HCT116 (cell line): ENCODE results near the gene CASZ1. TPM values are rescaled to one million over a fixed set of nuclear protein-coding genes. Genes with fewer than 3 reads are reported as not detected.

ENCODE experiments used
- ATAC-seq: fragments of 200-7000 bp; cut with Tn5 transposase; 2 replicates; pipeline ENCODE4 v1.9.1; 2020; ENCODE audit warnings: mild to moderate bottlenecking, moderate library complexity
- BruUV-seq: library from RNA; stranded (reverse); fragments of 400-500 nt; replicated peaks from 2 replicates; lab custom pipeline; 2021; lab: Mats Ljungman, UMichigan
- CTCF ChIA-PET: fragments of 300-600 bp; sonication (Branson Sonifier 250); formaldehyde crosslinking; loops from one replicate; lab custom pipeline; 2021; ENCODE audit warnings: antibody characterized with exemption; lab: Charles Lee
- POLR2A ChIA-PET: fragments of 300-600, 350-600 bp; sonication (Branson Sonifier 250); formaldehyde crosslinking; loops from one replicate; lab custom pipeline; 2021; ENCODE audit warnings: antibody characterized with exemption; lab: Charles Lee
- RAD21 ChIA-PET, 2 experiments: fragments of 300-600 bp; sonication (Branson Sonifier 250); formaldehyde crosslinking; loops; one replicate each; lab custom pipeline; 2023; ENCODE audit warnings: low total read pairs in 2 of 2; ENCODE audit not compliant: uncharacterized antibody in 2 of 2, unreplicated experiment in 2 of 2, low non-redundant PET in 1 of 2; lab: Charles Lee
- DNase-seq: peaks from one replicate; pipeline ENCODE4 v3.0.0-alpha.2; 2010; ENCODE audit warnings: low read depth, low spot score
- H2AFZ ChIP-seq: fragments of 200-600 bp; shearing (Covaris generic), sonication (generic); 2 replicates; pipeline ENCODE4 v1.6.1; 2017; ENCODE audit warnings: low read depth, mixed run types, mixed read lengths, antibody characterized with exemption, low read length; ENCODE audit not compliant: poor library complexity, severe bottlenecking
- H3K27ac ChIP-seq: 2 replicates; pipeline ENCODE4 v1.5.1; 2012; ENCODE audit warnings: low read depth, low read length
- H3K27me3 ChIP-seq: fragments of 200-600 bp; sonication (generic); 2 replicates; pipeline ENCODE4 v1.6.1; 2016; ENCODE audit warnings: mixed run types, low read length, mixed read lengths; ENCODE audit not compliant: insufficient read depth
- H3K36me3 ChIP-seq, 2 experiments: fragments of 200-500 bp in 1 of 2; fragments of 200-600 bp in 1 of 2; sonication (Bioruptor generic) in 1 of 2; sonication (generic) in 1 of 2; 2 replicates each; pipeline versions ENCODE4 v1.5.1 to v1.6.1; 2014 to 2016; ENCODE audit warnings: low read length in 2 of 2, inconsistent platforms in 1 of 2, mixed read lengths in 1 of 2, mixed run types in 1 of 2; ENCODE audit not compliant: insufficient read depth in 2 of 2, control insufficient read depth in 1 of 2
- H3K4me1 ChIP-seq, 2 experiments: fragments of 200-600 bp in 1 of 2; sonication (generic) in 1 of 2; 2 replicates each; pipeline versions ENCODE4 v1.5.1 to v1.6.1; 2012 to 2017; ENCODE audit warnings: low read length in 2 of 2, inconsistent platforms in 1 of 2, mild to moderate bottlenecking in 1 of 2, mixed read lengths in 1 of 2, mixed run types in 1 of 2, moderate library complexity in 1 of 2; ENCODE audit not compliant: insufficient read depth in 2 of 2, control insufficient read depth in 1 of 2
- H3K4me2 ChIP-seq: fragments of 200-600 bp; sonication (generic); 2 replicates; pipeline ENCODE4 v1.6.1; 2017; ENCODE audit warnings: mixed run types, low read length, mixed read lengths
- H3K4me3 ChIP-seq, 2 experiments: fragments of 200-600 bp in 1 of 2; sonication (generic) in 1 of 2; replicated peaks in 1 of 2; 2 replicates each; pipeline ENCODE4 v1.5.1; 2011 to 2016; ENCODE audit warnings: low read length in 2 of 2, control low read depth in 1 of 2, low read depth in 1 of 2, mild to moderate bottlenecking in 1 of 2, mixed read lengths in 1 of 2, mixed run types in 1 of 2
- H3K79me2 ChIP-seq: fragments of 200-600 bp; sonication (generic); 2 replicates; pipeline ENCODE4 v1.6.1; 2017; ENCODE audit warnings: mild to moderate bottlenecking, mixed run types, low read length, moderate library complexity, mixed read lengths; ENCODE audit not compliant: insufficient read depth
- H3K9ac ChIP-seq: fragments of 200-600 bp; sonication (generic); 2 replicates; pipeline ENCODE4 v1.6.1; 2016; ENCODE audit warnings: low read length, mixed read lengths
- H3K9me2 ChIP-seq: fragments of 200-600 bp; sonication (generic), shearing (Covaris generic); 2 replicates; pipeline ENCODE4 v1.6.1; 2017; ENCODE audit warnings: mixed run types, mild to moderate bottlenecking, moderate library complexity; ENCODE audit not compliant: insufficient read depth
- H3K9me3 ChIP-seq, 2 experiments: fragments of 200-500 bp in 1 of 2; fragments of 200-600 bp in 1 of 2; sonication (Bioruptor generic) in 1 of 2; sonication (generic) in 1 of 2; 2 replicates each; pipeline ENCODE4 v1.6.1; 2014 to 2017; ENCODE audit warnings: low read length in 2 of 2, mixed read lengths in 2 of 2, inconsistent platforms in 1 of 2, low read depth in 1 of 2, mild to moderate bottlenecking in 1 of 2, mixed run types in 1 of 2, moderate library complexity in 1 of 2; ENCODE audit not compliant: control insufficient read depth in 1 of 2, insufficient read depth in 1 of 2
- H4K20me1 ChIP-seq: fragments of 200-600 bp; sonication (generic), shearing (Covaris generic); 2 replicates; pipeline ENCODE4 v1.6.1; 2017; ENCODE audit warnings: mixed run types, mild to moderate bottlenecking, moderate library complexity; ENCODE audit not compliant: insufficient read depth
- ATF3 ChIP-seq: IDR thresholded peaks from 2 replicates; pipeline ENCODE4 v1.6.1; 2012
- CBX3 ChIP-seq: IDR thresholded peaks from 2 replicates; pipeline ENCODE4 v1.6.1; 2012; ENCODE audit warnings: low read depth
- CEBPB ChIP-seq: IDR thresholded peaks from 2 replicates; pipeline ENCODE4 v1.6.1; 2012; ENCODE audit warnings: low read depth
- CTCF ChIP-seq, 3 experiments: fragments of 200-600 bp in 1 of 3; sonication (generic) in 1 of 3; IDR thresholded peaks in 2 of 3; conservative IDR thresholded peaks in 1 of 3; 2 replicates each; pipeline ENCODE4 v1.5.1; 2012 to 2017; ENCODE audit warnings: low read depth in 2 of 3, low read length in 2 of 3, antibody characterized with exemption in 1 of 3, borderline replicate concordance in 1 of 3, control low read depth in 1 of 3, mild to moderate bottlenecking in 1 of 3, mixed read lengths in 1 of 3, mixed run types in 1 of 3, moderate library complexity in 1 of 3; ENCODE audit not compliant: insufficient read depth in 1 of 3
- EGR1 ChIP-seq: IDR thresholded peaks from 2 replicates; pipeline ENCODE4 v1.6.1; 2012; ENCODE audit warnings: low read depth
- ELF1 ChIP-seq: IDR thresholded peaks from 2 replicates; pipeline ENCODE4 v1.6.1; 2012; ENCODE audit warnings: low read depth, borderline replicate concordance
- EZH2 ChIP-seq: fragments of 200-600 bp; sonication (generic); IDR thresholded peaks from 2 replicates; pipeline ENCODE4 v1.6.1; 2017; ENCODE audit warnings: antibody characterized with exemption, mixed run types
- EZH2phosphoT487 ChIP-seq: fragments of 200-600 bp; IDR thresholded peaks from 2 replicates; pipeline ENCODE4 v1.6.1; 2018; ENCODE audit warnings: antibody characterized with exemption, borderline replicate concordance
- FOSL1 ChIP-seq: IDR thresholded peaks from 2 replicates; pipeline ENCODE4 v1.6.1; 2012; ENCODE audit warnings: low read depth
- JUND ChIP-seq: IDR thresholded peaks from 2 replicates; pipeline ENCODE4 v1.6.1; 2012
- MAX ChIP-seq: IDR thresholded peaks from 2 replicates; pipeline ENCODE4 v1.6.1; 2012
- POLR2A ChIP-seq: IDR thresholded peaks from 2 replicates; pipeline ENCODE4 v1.7.0; 2011; ENCODE audit warnings: borderline replicate concordance; ENCODE audit not compliant: insufficient read depth, insufficient read length; ENCODE audit errors: extremely low read depth
- POLR2AphosphoS5 ChIP-seq: IDR thresholded peaks from 2 replicates; pipeline ENCODE4 v1.6.1; 2011; ENCODE audit warnings: mild to moderate bottlenecking, low read depth, low read length, moderate library complexity
- REST ChIP-seq: IDR thresholded peaks from 2 replicates; pipeline ENCODE4 v1.6.1; 2012; ENCODE audit warnings: low read depth
- SIN3A ChIP-seq: IDR thresholded peaks from 2 replicates; pipeline ENCODE4 v1.6.1; 2012; ENCODE audit warnings: low read depth
- SRF ChIP-seq: IDR thresholded peaks from 2 replicates; pipeline ENCODE4 v1.6.1; 2012; ENCODE audit warnings: low read depth
- TCF7L2 ChIP-seq: IDR thresholded peaks from 2 replicates; pipeline ENCODE4 v1.7.0; 2011; ENCODE audit warnings: borderline replicate concordance, inconsistent platforms; ENCODE audit not compliant: insufficient read depth, insufficient read length; ENCODE audit errors: extremely low read depth
- YY1 ChIP-seq: IDR thresholded peaks from 2 replicates; pipeline ENCODE4 v1.6.1; 2011; ENCODE audit warnings: low read length, low read depth, moderate library complexity, mild to moderate bottlenecking; ENCODE audit not compliant: insufficient replicate concordance; ENCODE audit errors: extremely low read depth
- ZFX ChIP-seq: fragments of 450-650 bp; IDR thresholded peaks from 2 replicates; pipeline ENCODE4 v1.6.1; 2017
- intact Hi-C: fragments of 100-400 bp; cut with micrococcal nuclease; formaldehyde crosslinking; loops from 2 replicates; pipeline ENCODE4 v1.10.0; 2022
- total RNA-seq: library from RNA; stranded (reverse); gene quantifications from one replicate; pipeline ENCODE4 v1.2.1, GENCODE V29; 2021; ENCODE audit not compliant: unreplicated experiment

Gene CASZ1
- total RNA-seq, 1 experiment from 2014 or later: 7.7 TPM

- ChIA-PET CTCF (no interaction called here), POLR2A (no interaction called here), RAD21 (no interaction called here)
- TF ChIP-seq SIN3A (no peak), FOSL1 (no peak), EGR1 (no peak), YY1 (no peak), JUND (no peak), SRF (no peak), ATF3 (no peak), CBX3 (no peak), EZH2phosphoT487 (no peak), CEBPB (no peak), EZH2 (no peak), ZFX (no peak), CTCF (IDR thresholded peaks at IDR 0.05 in 2 of 3, conservative IDR thresholded peaks at IDR 0.05 in 1 of 3; ENCODE audit: borderline replicate concordance in 1 of 3, insufficient read depth in 1 of 3, low read depth in 2 of 3, low read length in 2 of 3) (no peak), REST (no peak), POLR2A (no peak), POLR2AphosphoS5 (no peak), MAX (no peak), TCF7L2 (no peak), ELF1 (no peak)
- BruUV-seq: no TSS peak
- Histone ChIP-seq H3K4me2 (no peak overlapping the region), H3K27me3 (no peaks in the 10 kb centered on the region), H3K4me1 (peaks cover 23% of the 10 kb centered on the region in 2 experiments), H3K9ac (no peak overlapping the region), H3K79me2 (no peaks in the 10 kb centered on the region), H3K9me3 (no peaks in the 10 kb centered on the region), H4K20me1 (no peaks in the 10 kb centered on the region), H3K36me3 (no peaks in the 10 kb centered on the region), H3K9me2 (no peaks in the 10 kb centered on the region), H2AFZ (no peak overlapping the region), H3K4me3 (no peak overlapping the region), H3K27ac (no peak overlapping the region)
- no peak for ATAC-seq
- DNase-seq: no peak
- intact Hi-C loops: no loop called here
Observed at GRCh38 chr1:10596780-10597179, 199.7 kb downstream of the CASZ1 start.
